HFFc6 (cell line): ENCODE data around the gene RFK. TPM values are rescaled to one million over a fixed set of nuclear protein-coding genes. Genes with fewer than 3 reads are reported as not detected.

ENCODE experiments used
- DNase-seq: peaks from one replicate; pipeline ENCODE4 v3.0.0-alpha.2; 2018
- H3K27ac Mint-ChIP-seq: 2 replicates; pipeline ENCODE4 v1.8.0; 2020; ENCODE audit warnings: mild to moderate bottlenecking, mixed read lengths
- H3K27me3 Mint-ChIP-seq: 2 replicates; pipeline ENCODE4 v1.8.0; 2021; ENCODE audit warnings: mild to moderate bottlenecking, moderate library complexity, mixed read lengths; ENCODE audit not compliant: insufficient read depth
- H3K36me3 Mint-ChIP-seq: 2 replicates; pipeline ENCODE4 v1.8.0; 2021; ENCODE audit warnings: low read depth, mixed read lengths
- H3K4me1 Mint-ChIP-seq: 2 replicates; pipeline ENCODE4 v1.8.0; 2020; ENCODE audit warnings: low read depth, mixed read lengths
- H3K4me3 Mint-ChIP-seq: 2 replicates; pipeline ENCODE4 v1.8.0; 2020; ENCODE audit warnings: mild to moderate bottlenecking, moderate library complexity, mixed read lengths
- H3K9me3 Mint-ChIP-seq: 2 replicates; pipeline ENCODE4 v1.8.0; 2020; ENCODE audit warnings: mild to moderate bottlenecking, mixed read lengths
- total RNA-seq, 6 experiments: library from RNA; stranded (reverse); fragmentation: NEBNext Ultra II Directional; extraction: Animal tissue kit (Norgen Biotek cat#: 25700); gene quantifications; 2 replicates in 1 of 6; 3 replicates in 5 of 6; pipeline ENCODE4 v1.2.3, GENCODE V29; 2021
- TF ChIP-seq, protein P1 (sequence below): fragments of 200-600 bp; sonication (generic); IDR thresholded peaks from 2 replicates; pipeline ENCODE4 v1.5.0; 2021; ENCODE audit warnings: antibody characterized with exemption, mild to moderate bottlenecking

RFK gene
- total RNA-seq, 6 experiments from 2014 or later = 16.7 to 19.0 (median 18.1) TPM

DNA sequence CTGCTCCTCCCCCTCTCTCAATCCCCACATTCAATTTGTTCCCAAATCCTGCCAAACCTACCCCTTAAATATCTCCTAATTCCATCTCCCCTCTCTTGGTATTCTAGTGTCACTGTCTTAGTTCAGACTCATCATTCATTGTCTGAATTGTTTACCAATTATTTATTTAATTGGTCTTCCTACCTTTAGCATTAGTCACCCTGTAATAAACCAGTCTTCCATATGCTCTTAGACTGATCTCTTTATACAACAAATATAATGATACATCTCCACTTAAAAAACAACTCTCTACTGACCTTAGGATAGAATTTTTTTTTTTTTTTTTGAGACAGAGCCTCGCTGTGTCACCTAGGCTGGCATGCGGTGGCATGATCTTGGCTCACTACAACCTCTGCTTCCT, 51.4 kb downstream of the RFK start:
- DNase-seq = no peak
- Mint-ChIP-seq H3K4me3 (no peak overlapping the region), H3K27me3 (peaks cover 3% of the 10 kb centered on the region; the same call in 1 of the 2 replicates), H3K27ac (no peak overlapping the region), H3K4me1 (no peaks in the 10 kb centered on the region), H3K36me3 (no peaks in the 10 kb centered on the region), H3K9me3 (no peaks in the 10 kb centered on the region)
- TF ChIP-seq, protein P1, sequence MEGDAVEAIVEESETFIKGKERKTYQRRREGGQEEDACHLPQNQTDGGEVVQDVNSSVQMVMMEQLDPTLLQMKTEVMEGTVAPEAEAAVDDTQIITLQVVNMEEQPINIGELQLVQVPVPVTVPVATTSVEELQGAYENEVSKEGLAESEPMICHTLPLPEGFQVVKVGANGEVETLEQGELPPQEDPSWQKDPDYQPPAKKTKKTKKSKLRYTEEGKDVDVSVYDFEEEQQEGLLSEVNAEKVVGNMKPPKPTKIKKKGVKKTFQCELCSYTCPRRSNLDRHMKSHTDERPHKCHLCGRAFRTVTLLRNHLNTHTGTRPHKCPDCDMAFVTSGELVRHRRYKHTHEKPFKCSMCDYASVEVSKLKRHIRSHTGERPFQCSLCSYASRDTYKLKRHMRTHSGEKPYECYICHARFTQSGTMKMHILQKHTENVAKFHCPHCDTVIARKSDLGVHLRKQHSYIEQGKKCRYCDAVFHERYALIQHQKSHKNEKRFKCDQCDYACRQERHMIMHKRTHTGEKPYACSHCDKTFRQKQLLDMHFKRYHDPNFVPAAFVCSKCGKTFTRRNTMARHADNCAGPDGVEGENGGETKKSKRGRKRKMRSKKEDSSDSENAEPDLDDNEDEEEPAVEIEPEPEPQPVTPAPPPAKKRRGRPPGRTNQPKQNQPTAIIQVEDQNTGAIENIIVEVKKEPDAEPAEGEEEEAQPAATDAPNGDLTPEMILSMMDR = no peak

DNA sequence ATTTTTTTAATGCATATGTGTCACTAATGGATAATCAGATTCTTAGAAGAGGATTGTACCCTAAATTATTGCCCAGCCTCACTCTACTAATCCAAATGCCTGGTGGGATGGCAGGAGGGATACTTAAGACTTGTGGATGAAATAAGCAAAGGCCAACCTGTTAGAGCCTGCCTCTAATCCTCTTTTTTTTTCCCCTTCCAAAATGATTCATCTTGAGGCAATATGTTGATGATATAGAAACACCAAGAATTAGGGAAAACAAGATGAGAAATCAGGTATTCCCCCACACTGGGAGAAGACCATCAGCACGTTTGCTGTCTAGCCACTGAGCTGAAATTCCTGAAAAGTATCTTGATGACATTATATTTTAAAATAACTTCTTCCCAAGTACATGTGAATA, 52.0 kb downstream of the RFK start:
- Mint-ChIP-seq H3K27me3 (peaks cover 3% of the 10 kb centered on the region; the same call in 1 of the 2 replicates), H3K36me3 (no peaks in the 10 kb centered on the region), H3K4me3 (no peak overlapping the region), H3K4me1 (no peaks in the 10 kb centered on the region), H3K27ac (no peak overlapping the region), H3K9me3 (no peaks in the 10 kb centered on the region)
- no peak for DNase-seq
- TF ChIP-seq, protein P1 = no peak

DNA sequence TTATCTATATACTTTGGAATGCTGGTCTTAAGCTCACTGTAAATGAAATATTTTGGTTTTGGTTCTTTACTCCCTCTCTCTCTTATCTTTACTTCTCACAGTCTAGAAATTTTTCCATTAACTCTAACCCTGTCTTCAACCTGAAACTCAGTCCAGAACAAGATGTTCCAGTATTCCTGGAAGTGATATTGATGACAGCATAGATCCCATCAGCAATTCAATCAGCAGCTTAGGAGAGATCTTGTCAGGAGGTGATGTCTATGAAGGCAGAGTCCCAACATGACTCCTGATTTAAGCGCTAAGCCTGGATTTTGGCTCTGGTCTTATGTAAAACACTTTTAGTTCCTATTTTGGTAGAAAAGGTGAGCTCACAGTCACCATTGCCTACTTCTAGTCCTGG, 52.6 kb downstream of the RFK start:
- H3K4me1 Mint-ChIP-seq = no peaks in the 10 kb centered on the region
- no peak for DNase-seq
- peaks cover 3% of the 10 kb centered on the region; the same call in 1 of the 2 replicates for H3K27me3 Mint-ChIP-seq
- H3K36me3 Mint-ChIP-seq = no peaks in the 10 kb centered on the region
- TF ChIP-seq, protein P1 = no peak
- H3K4me3 Mint-ChIP-seq = no peak overlapping the region
- no peaks in the 10 kb centered on the region for H3K9me3 Mint-ChIP-seq
- no peak overlapping the region for H3K27ac Mint-ChIP-seq

DNA sequence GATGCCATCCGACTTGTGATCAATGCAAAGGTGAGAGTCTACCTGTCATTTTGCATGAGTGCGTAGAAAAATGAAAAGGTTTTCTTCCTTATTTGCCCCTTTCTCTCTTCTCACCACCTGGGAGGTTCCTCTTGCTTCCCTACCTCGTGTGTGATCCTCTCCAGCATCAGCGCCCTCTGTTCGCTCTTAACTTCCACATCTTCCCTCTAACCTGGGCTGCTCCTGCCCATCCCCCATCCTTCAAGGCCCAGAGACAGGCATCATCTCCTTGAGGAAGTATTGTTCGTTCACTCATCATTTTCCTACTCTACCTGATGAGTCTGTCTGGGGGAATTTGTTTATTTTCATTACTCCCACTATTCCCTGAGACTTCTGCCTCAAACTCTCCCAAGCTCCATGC, 55.8 kb downstream of the RFK start:
- Mint-ChIP-seq H3K4me1 (no peaks in the 10 kb centered on the region), H3K4me3 (no peak overlapping the region), H3K27me3 (peaks cover 9% of the 10 kb centered on the region; the same call in 1 of the 2 replicates), H3K27ac (no peak overlapping the region), H3K36me3 (no peaks in the 10 kb centered on the region), H3K9me3 (no peaks in the 10 kb centered on the region)
- DNase-seq = no peak
- TF ChIP-seq, protein P1 = no peak

DNA sequence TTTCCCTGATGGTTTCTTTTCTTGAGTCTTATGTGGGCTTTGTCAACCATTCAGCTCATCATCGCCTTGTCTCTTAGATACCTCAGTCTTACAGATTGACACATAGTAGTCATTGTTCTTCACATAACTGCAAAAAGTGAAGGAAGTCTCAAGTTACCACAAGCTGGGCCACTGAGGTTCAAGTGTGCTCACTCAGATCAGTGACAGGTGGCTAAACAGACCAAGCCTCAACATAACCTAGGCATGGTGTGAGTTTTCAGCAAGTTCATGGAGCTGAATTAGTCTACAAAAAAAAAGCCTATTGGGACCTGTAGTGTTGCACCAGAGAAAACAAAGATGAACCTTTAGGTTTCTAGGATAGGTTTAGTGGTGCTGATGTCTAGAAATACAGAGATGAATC, 58.2 kb downstream of the RFK start:
- DNase-seq = no peak
- H3K27ac Mint-ChIP-seq = no peak overlapping the region
- TF ChIP-seq, protein P1 = no peak
- no peaks in the 10 kb centered on the region for H3K9me3 Mint-ChIP-seq
- no peak overlapping the region for H3K4me3 Mint-ChIP-seq
- no peaks in the 10 kb centered on the region for H3K36me3 Mint-ChIP-seq
- H3K27me3 Mint-ChIP-seq = peaks cover 20% of the 10 kb centered on the region
- no peaks in the 10 kb centered on the region for H3K4me1 Mint-ChIP-seq

Other genes with a start within 250 kb of the RFK start
- 10 to 100 TPM; 15.0 to 26.2 (median 19.7) TPM for gene GCNT1, start 64.8 kb upstream of the RFK start, total RNA-seq